Keratinocyte (primary cell): ENCODE data around the gene CSGALNACT2. TPM values are rescaled to one million over a fixed set of nuclear protein-coding genes. Genes with fewer than 3 reads are reported as not detected.

Experiments used
- DNase-seq: peaks from one replicate; pipeline ENCODE4 v3.0.0-alpha.2; 2011; ENCODE audit warnings: low read depth, missing footprints, low spot score
- FAIRE-seq: peaks from 2 replicates; lab custom pipeline; 2011; peaks lifted over from hg19 to GRCh38; lab: Jason Lieb, UNC
- H2AFZ ChIP-seq: 2 replicates; pipeline ENCODE4 v1.6.0; 2012; ENCODE audit warnings: low read length, control low read depth, inconsistent platforms; ENCODE audit not compliant: control insufficient read depth
- H3K27ac ChIP-seq: 2 replicates; pipeline ENCODE4 v1.5.1; 2011; ENCODE audit warnings: low read length; ENCODE audit not compliant: control insufficient read depth, insufficient read depth
- H3K27me3 ChIP-seq: 3 replicates; pipeline ENCODE4 v1.6.0; 2011; ENCODE audit warnings: low read length; ENCODE audit not compliant: control insufficient read depth, insufficient read depth; ENCODE audit errors: extremely low read depth
- H3K36me3 ChIP-seq, 2 experiments: 2 replicates in 1 of 2; 3 replicates in 1 of 2; pipeline ENCODE4 v1.5.1; 2011; ENCODE audit warnings: low read length in 2 of 2, mild to moderate bottlenecking in 1 of 2; ENCODE audit not compliant: control insufficient read depth in 2 of 2, insufficient read depth in 2 of 2; ENCODE audit errors: extremely low read depth in 1 of 2
- H3K4me1 ChIP-seq: 3 replicates; pipeline ENCODE4 v1.5.1; 2011; ENCODE audit warnings: low read length; ENCODE audit not compliant: control insufficient read depth, insufficient read depth; ENCODE audit errors: extremely low read depth
- H3K4me2 ChIP-seq: 3 replicates; pipeline ENCODE4 v1.6.0; 2011; ENCODE audit warnings: low read depth, low read length; ENCODE audit not compliant: control insufficient read depth, insufficient read depth; ENCODE audit errors: extremely low read depth
- H3K4me3 ChIP-seq, 3 experiments: fragments of 200-600 bp in 1 of 3; sonication (generic) in 1 of 3; 2 replicates in 2 of 3; 3 replicates in 1 of 3; pipeline ENCODE4 v1.5.1; 2011 to 2016; ENCODE audit warnings: low read length in 3 of 3, mild to moderate bottlenecking in 3 of 3, control low read depth in 2 of 3, inconsistent platforms in 1 of 3, low read depth in 1 of 3, mixed read lengths in 1 of 3, mixed run types in 1 of 3, moderate library complexity in 1 of 3; ENCODE audit not compliant: control insufficient read depth in 2 of 3, insufficient read depth in 2 of 3; ENCODE audit errors: extremely low read depth in 1 of 3
- H3K79me2 ChIP-seq: 2 replicates; pipeline ENCODE4 v1.6.0; 2012; ENCODE audit warnings: low read length; ENCODE audit not compliant: control insufficient read depth, insufficient read depth
- H3K9ac ChIP-seq: 3 replicates; pipeline ENCODE4 v1.6.0; 2011; ENCODE audit warnings: low read length; ENCODE audit not compliant: control insufficient read depth, insufficient read depth; ENCODE audit errors: extremely low read depth
- H3K9me1 ChIP-seq: 3 replicates; pipeline ENCODE4 v1.6.0; 2011; ENCODE audit warnings: low read length; ENCODE audit not compliant: control insufficient read depth, insufficient read depth; ENCODE audit errors: extremely low read depth
- H3K9me3 ChIP-seq: 2 replicates; pipeline ENCODE4 v1.5.1; 2012; ENCODE audit warnings: low read depth, low read length; ENCODE audit not compliant: control insufficient read depth
- H4K20me1 ChIP-seq: 3 replicates; pipeline ENCODE4 v1.6.0; 2011; ENCODE audit warnings: low read length; ENCODE audit not compliant: control insufficient read depth, insufficient read depth; ENCODE audit errors: extremely low read depth
- CTCF ChIP-seq, 3 experiments: IDR thresholded peaks in 1 of 3; conservative IDR thresholded peaks in 1 of 3; optimal IDR thresholded peaks in 1 of 3; 2 replicates in 2 of 3; 3 replicates in 1 of 3; pipeline versions ENCODE3 to v1.5.1; 2011; ENCODE audit warnings: low read length in 3 of 3, mild to moderate bottlenecking in 3 of 3, moderate library complexity in 2 of 3, control low read depth in 1 of 3, inconsistent platforms in 1 of 3; ENCODE audit not compliant: insufficient read depth in 2 of 3; ENCODE audit errors: extremely low read depth in 1 of 3
- EZH2 ChIP-seq: IDR thresholded peaks from one replicate; pipeline ENCODE4 v1.6.1; 2012; ENCODE audit warnings: inconsistent platforms, mild to moderate bottlenecking, low read length, moderate library complexity
- dilution Hi-C: fragments of 300-500 bp; cut with MboI; formaldehyde crosslinking; loops from one replicate; pipeline ENCODE4 v1.7.0; 2020; ENCODE audit warnings: low sequenced_read_pairs; ENCODE audit not compliant: extremely low pct_ligation_motif_present
- polyA plus RNA-seq, 5 experiments: library from polyadenylated mRNA; depleted of rRNA in 3 of 5; stranded (reverse) in 3 of 5; stranded (forward) in 1 of 5; unstranded in 1 of 5; fragments of >200 nt; gene quantifications; 1 replicate in 1 of 5; 2 replicates in 3 of 5; 3 replicates in 1 of 5; pipeline versions ENCODE4 v1.2.1 to v1.2.3, GENCODE V29; 2011 to 2012; ENCODE audit warnings: missing spikeins in 2 of 5, low read depth in 1 of 5, low replicate concordance in 1 of 5

The CSGALNACT2 gene
- polyA plus RNA-seq, 1 donor (not counting 4 experiments of a cell fraction or from before 2014, with no cell fraction given): 19.7 TPM

- H4K20me1 ChIP-seq: no peaks in the 10 kb centered on the region
- H3K9me3 ChIP-seq: no peaks in the 10 kb centered on the region
- peaks cover 16% of the 10 kb centered on the region for H3K79me2 ChIP-seq
- H2AFZ ChIP-seq: no peak overlapping the region
- dilution Hi-C loops: no loop called here
- H3K27ac ChIP-seq: no peak overlapping the region
- TF ChIP-seq EZH2 (no peak), CTCF (optimal IDR thresholded peaks at IDR 0.05 in 1 of 3, IDR thresholded peaks at IDR 0.05 in 1 of 3, conservative IDR thresholded peaks at IDR 0.05 in 1 of 3; ENCODE audit: extremely low read depth in 1 of 3, insufficient read depth in 2 of 3, low read length in 3 of 3) (no peak)
- H3K4me2 ChIP-seq: no peak overlapping the region
- no peaks in the 10 kb centered on the region for H3K27me3 ChIP-seq
- peaks cover 23% of the 10 kb centered on the region for H3K4me1 ChIP-seq
- DNase-seq (no peak), FAIRE-seq (no peak)
- H3K9me1 ChIP-seq: no peaks in the 10 kb centered on the region
- no peaks in the 10 kb centered on the region for H3K36me3 ChIP-seq
- H3K9ac ChIP-seq: no peak overlapping the region
- H3K4me3 ChIP-seq: no peak overlapping the region
These were observed 3.2 kb upstream of the CSGALNACT2 start for GRCh38 chr10:43135064-43135463.

DNA sequence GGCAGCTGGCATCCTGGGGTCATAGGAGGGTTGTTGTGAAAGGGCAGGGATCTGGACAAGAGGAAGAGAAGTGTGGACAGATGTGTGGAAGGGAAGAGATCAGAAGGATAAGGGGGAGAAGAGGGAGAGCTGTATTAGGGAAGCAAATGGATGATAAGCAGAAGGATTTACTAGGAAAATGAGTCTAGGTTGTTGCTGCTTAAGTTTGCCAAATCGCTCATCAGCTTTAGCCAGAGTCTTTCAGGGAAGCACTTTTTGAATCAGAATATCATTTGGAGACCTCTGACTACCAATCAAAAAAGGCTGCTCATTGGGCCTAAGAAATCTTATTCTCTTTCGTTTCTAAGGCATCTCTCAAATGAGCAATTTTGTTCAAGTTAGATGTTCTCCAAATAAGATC lies 2.6 kb upstream of the CSGALNACT2 start:
- Histone ChIP-seq H3K79me2 (peaks cover 22% of the 10 kb centered on the region), H3K4me1 (peaks cover 21% of the 10 kb centered on the region), H3K9me1 (no peaks in the 10 kb centered on the region), H3K27ac (no peak overlapping the region), H3K9me3 (no peaks in the 10 kb centered on the region), H3K27me3 (no peaks in the 10 kb centered on the region), H4K20me1 (no peaks in the 10 kb centered on the region), H3K4me3 (no peak overlapping the region), H3K36me3 (no peaks in the 10 kb centered on the region), H2AFZ (no peak overlapping the region), H3K9ac (no peak overlapping the region), H3K4me2 (no peak overlapping the region)
- TF ChIP-seq EZH2 (no peak), CTCF (optimal IDR thresholded peaks at IDR 0.05 in 1 of 3, IDR thresholded peaks at IDR 0.05 in 1 of 3, conservative IDR thresholded peaks at IDR 0.05 in 1 of 3; ENCODE audit: extremely low read depth in 1 of 3, insufficient read depth in 2 of 3, low read length in 3 of 3) (no peak)
- FAIRE-seq (no peak), DNase-seq (no peak)
- dilution Hi-C loops: no loop called here
